Measurements from ENCODE around the gene ENOX2.

- no peak for TF ChIP-seq POLR2AphosphoS5 (IDR thresholded peaks at IDR 0.05; ENCODE audit: borderline replicate concordance, low read depth, low read length)
- TF ChIP-seq EZH2 (IDR thresholded peaks at IDR 0.05), result no peak
- no peak for TF ChIP-seq FOXP2 (optimal IDR thresholded peaks at IDR 0.05; ENCODE audit: control extremely low read depth, extremely low read length, insufficient read depth)
These were observed 208.0 kb downstream of the ENOX2 start for GRCh38 chrX:130694983-130695382.

Data from SK-N-MC (cell line).